ENCODE measurements around the gene GET3. TPM values are rescaled to one million over a fixed set of nuclear protein-coding genes. Genes with fewer than 3 reads are reported as not detected.

The GET3 gene
- total RNA-seq, 120 experiments from 2014 or later = 44.1 to 94.0 (median 65.5) TPM

Small RNA genes lying within 50 kb of the gene (microRNA-seq; reads per million reads assigned to microRNA genes)
- 0 to 0.40 (median 0) reads per million in 43 experiments for gene MIR5684

Other genes starting within 250 kb of the GET3 start
- gene ZNF564, start 186.0 kb upstream of the GET3 start, total RNA-seq = 10 to 100 TPM; 10.2 to 25.8 (median 14.0) TPM
- 10 to 100 TPM; 11.0 to 31.0 (median 19.9) TPM for gene ZNF490, start 126.7 kb upstream of the GET3 start, total RNA-seq
- gene ZNF791, start 126.6 kb upstream of the GET3 start, total RNA-seq = 10 to 100 TPM; 21.1 to 51.1 (median 33.9) TPM
- 10 to 100 TPM; 16.5 to 62.2 (median 32.8) TPM for gene MAN2B1, start 70.8 kb upstream of the GET3 start, total RNA-seq
- gene WDR83, start 70.7 kb upstream of the GET3 start, total RNA-seq = 10 to 100 TPM; 11.8 to 30.1 (median 19.5) TPM
- gene DHPS, start 55.6 kb upstream of the GET3 start, total RNA-seq = 100 to 1,000 TPM in 78 of 120 experiments, 10 to 100 TPM in 42; 79.8 to 142 (median 103) TPM
- not detected for gene GNG14, start 49.5 kb upstream of the GET3 start, total RNA-seq
- 10 to 100 TPM in 16 of 120 experiments, 1 to 10 TPM in 104; 4.4 to 13.3 (median 8.2) TPM for gene FBXW9, start 40.9 kb upstream of the GET3 start, total RNA-seq
- gene TNPO2, start 13.6 kb upstream of the GET3 start, total RNA-seq = 100 to 1,000 TPM; 125 to 233 (median 181) TPM
- 100 to 1,000 TPM in 68 of 120 experiments, 10 to 100 TPM in 52; 70.9 to 152 (median 104) TPM for gene TRIR, start 2.8 kb upstream of the GET3 start, total RNA-seq
- gene BEST2, start 14.3 kb downstream of the GET3 start, total RNA-seq = under 1 TPM in 9 of 120 experiments, not detected in 111; 0.24 to 0.53 (median 0.29) TPM
- gene HOOK2, start 38.1 kb downstream of the GET3 start, total RNA-seq = 10 to 100 TPM; 23.0 to 79.0 (median 41.2) TPM
- gene JUNB, start 54.0 kb downstream of the GET3 start, total RNA-seq = 100 to 1,000 TPM in 14 of 120 experiments, 10 to 100 TPM in 106; 14.0 to 268 (median 48.2) TPM
- 100 to 1,000 TPM; 234 to 491 (median 396) TPM for gene PRDX2, start 64.3 kb downstream of the GET3 start, total RNA-seq
- 1 to 10 TPM in 86 of 120 experiments, under 1 TPM in 8, not detected in 26; 0.63 to 7.4 (median 2.4) TPM for gene THSD8, start 64.6 kb downstream of the GET3 start, total RNA-seq
- 10 to 100 TPM in 10 of 120 experiments, 1 to 10 TPM in 110; 1.6 to 13.4 (median 6.0) TPM for gene RNASEH2A, start 69.1 kb downstream of the GET3 start, total RNA-seq
- 10 to 100 TPM in 91 of 120 experiments, 1 to 10 TPM in 29; 3.6 to 23.1 (median 12.0) TPM for gene RTBDN, start 97.1 kb downstream of the GET3 start, total RNA-seq
- gene MAST1, start 101.0 kb downstream of the GET3 start, total RNA-seq = 100 to 1,000 TPM in 108 of 120 experiments, 10 to 100 TPM in 12; 55.0 to 260 (median 142) TPM
- gene DNASE2, start 144.0 kb downstream of the GET3 start, total RNA-seq = 10 to 100 TPM in 119 of 120 experiments, 1 to 10 TPM in 1; 9.5 to 33.1 (median 19.2) TPM
- gene KLF1, start 149.7 kb downstream of the GET3 start, total RNA-seq = under 1 TPM in 24 of 120 experiments, not detected in 96; 0.24 to 0.88 (median 0.38) TPM
- 10 to 100 TPM; 23.6 to 60.7 (median 37.1) TPM for gene GCDH, start 153.7 kb downstream of the GET3 start, total RNA-seq
- gene SYCE2, start 181.8 kb downstream of the GET3 start, total RNA-seq = 1 to 10 TPM in 12 of 120 experiments, under 1 TPM in 19, not detected in 89; 0.32 to 2.1 (median 0.88) TPM
- 100 to 1,000 TPM in 8 of 120 experiments, 10 to 100 TPM in 112; 51.3 to 110 (median 81.3) TPM for gene FARSA, start 196.2 kb downstream of the GET3 start, total RNA-seq
- 100 to 1,000 TPM; 148 to 544 (median 264) TPM for gene CALR, start 201.1 kb downstream of the GET3 start, total RNA-seq
- 100 to 1,000 TPM in 46 of 120 experiments, 10 to 100 TPM in 74; 61.4 to 130 (median 95.7) TPM for gene RAD23A, start 208.4 kb downstream of the GET3 start, total RNA-seq
- gene GADD45GIP1, start 219.7 kb downstream of the GET3 start, total RNA-seq = 10 to 100 TPM; 11.9 to 33.8 (median 19.3) TPM
- 1 to 10 TPM in 1 of 120 experiments, under 1 TPM in 49, not detected in 70; 0.14 to 1.1 (median 0.35) TPM for gene DAND5, start 232.1 kb downstream of the GET3 start, total RNA-seq